ENCODE data around the gene TMA16. TPM values are rescaled to one million over a fixed set of nuclear protein-coding genes. Genes with fewer than 3 reads are reported as not detected.

The TMA16 gene
- total and polyA plus RNA-seq, 2 of the 13 experiments (the other 11 are each of a cell fraction or from before 2014, with no cell fraction given) = 8.1 to 52.5 TPM

DNA sequence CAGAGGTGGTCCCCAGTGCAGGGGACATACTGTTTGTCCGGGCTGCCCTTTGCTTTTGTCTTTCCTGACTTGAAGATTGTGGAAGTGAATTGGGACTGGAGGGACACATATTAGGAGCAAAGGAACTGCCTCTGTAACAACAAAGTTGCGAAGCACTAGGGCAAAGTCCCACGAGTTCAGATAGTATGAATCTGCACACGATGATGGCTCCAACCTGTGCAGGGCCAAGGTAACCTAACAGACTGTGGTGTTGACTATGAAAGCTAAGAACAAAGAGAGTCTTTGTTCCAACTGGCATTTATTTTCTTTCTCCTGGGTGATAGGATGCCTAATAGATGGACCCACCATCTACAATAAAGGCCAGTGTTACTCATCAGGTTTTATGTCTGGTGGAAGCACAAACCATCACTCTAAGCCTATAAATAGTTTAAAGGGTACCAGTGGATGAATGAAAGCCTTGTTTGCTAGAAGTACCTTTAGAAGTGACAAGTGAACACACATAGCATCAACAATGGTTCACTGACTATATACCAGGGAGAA lies 71.8 kb downstream of the TMA16 start (continued):
- TF ChIP-seq, protein P1, sequence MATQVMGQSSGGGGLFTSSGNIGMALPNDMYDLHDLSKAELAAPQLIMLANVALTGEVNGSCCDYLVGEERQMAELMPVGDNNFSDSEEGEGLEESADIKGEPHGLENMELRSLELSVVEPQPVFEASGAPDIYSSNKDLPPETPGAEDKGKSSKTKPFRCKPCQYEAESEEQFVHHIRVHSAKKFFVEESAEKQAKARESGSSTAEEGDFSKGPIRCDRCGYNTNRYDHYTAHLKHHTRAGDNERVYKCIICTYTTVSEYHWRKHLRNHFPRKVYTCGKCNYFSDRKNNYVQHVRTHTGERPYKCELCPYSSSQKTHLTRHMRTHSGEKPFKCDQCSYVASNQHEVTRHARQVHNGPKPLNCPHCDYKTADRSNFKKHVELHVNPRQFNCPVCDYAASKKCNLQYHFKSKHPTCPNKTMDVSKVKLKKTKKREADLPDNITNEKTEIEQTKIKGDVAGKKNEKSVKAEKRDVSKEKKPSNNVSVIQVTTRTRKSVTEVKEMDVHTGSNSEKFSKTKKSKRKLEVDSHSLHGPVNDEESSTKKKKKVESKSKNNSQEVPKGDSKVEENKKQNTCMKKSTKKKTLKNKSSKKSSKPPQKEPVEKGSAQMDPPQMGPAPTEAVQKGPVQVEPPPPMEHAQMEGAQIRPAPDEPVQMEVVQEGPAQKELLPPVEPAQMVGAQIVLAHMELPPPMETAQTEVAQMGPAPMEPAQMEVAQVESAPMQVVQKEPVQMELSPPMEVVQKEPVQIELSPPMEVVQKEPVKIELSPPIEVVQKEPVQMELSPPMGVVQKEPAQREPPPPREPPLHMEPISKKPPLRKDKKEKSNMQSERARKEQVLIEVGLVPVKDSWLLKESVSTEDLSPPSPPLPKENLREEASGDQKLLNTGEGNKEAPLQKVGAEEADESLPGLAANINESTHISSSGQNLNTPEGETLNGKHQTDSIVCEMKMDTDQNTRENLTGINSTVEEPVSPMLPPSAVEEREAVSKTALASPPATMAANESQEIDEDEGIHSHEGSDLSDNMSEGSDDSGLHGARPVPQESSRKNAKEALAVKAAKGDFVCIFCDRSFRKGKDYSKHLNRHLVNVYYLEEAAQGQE (IDR thresholded peaks at IDR 0.05; ENCODE audit: borderline replicate concordance in 1 of 2, low read depth in 1 of 2, low read length in 2 of 2) = no peak
- TF ChIP-seq SOX13 (IDR thresholded peaks at IDR 0.05) = no peak
- peak in 1 of 2 experiments; percentile 55; a peak in 2 of 4 replicates for TF ChIP-seq SOX13 (CRISPR knock-in tag; conservative IDR thresholded peaks at IDR 0.05 in 1 of 2, IDR thresholded peaks at IDR 0.05 in 1 of 2)
- no peak for TF ChIP-seq ZNF337 (CRISPR knock-in tag; IDR thresholded peaks at IDR 0.05; ENCODE audit: borderline replicate concordance, low read depth)
- TF ChIP-seq ATAD3A (CRISPR knock-in tag; IDR thresholded peaks at IDR 0.05) = no peak
- TF ChIP-seq, protein P2, sequence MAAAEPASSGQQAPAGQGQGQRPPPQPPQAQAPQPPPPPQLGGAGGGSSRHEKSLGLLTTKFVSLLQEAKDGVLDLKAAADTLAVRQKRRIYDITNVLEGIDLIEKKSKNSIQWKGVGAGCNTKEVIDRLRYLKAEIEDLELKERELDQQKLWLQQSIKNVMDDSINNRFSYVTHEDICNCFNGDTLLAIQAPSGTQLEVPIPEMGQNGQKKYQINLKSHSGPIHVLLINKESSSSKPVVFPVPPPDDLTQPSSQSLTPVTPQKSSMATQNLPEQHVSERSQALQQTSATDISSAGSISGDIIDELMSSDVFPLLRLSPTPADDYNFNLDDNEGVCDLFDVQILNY (CRISPR knock-in tag; conservative IDR thresholded peaks at IDR 0.05) = no peak
- no peak for TF ChIP-seq ZNF260 (CRISPR knock-in tag; IDR thresholded peaks at IDR 0.05; ENCODE audit: borderline replicate concordance, low read depth)
- TF ChIP-seq SMYD3 (CRISPR knock-in tag; IDR thresholded peaks at IDR 0.05) = no peak
- TF ChIP-seq ZNF569 (CRISPR knock-in tag; IDR thresholded peaks at IDR 0.05; ENCODE audit: borderline replicate concordance) = no peak
- TF ChIP-seq ZNF343 (CRISPR knock-in tag; IDR thresholded peaks at IDR 0.05) = 0 out of 2 replicates have a peak, but pooled peaks have one; percentile 82
- no peak for TF ChIP-seq ISL2 (CRISPR knock-in tag; IDR thresholded peaks at IDR 0.05)
- TF ChIP-seq GATAD2A (CRISPR knock-in tag; IDR thresholded peaks at IDR 0.05) = 0 out of 2 replicates have a peak, but pooled peaks have one; percentile 19
- TF ChIP-seq ZFAT (CRISPR knock-in tag; conservative IDR thresholded peaks at IDR 0.05) = no peak
- TF ChIP-seq SOX5 (CRISPR knock-in tag; IDR thresholded peaks at IDR 0.05; ENCODE audit: borderline replicate concordance) = peak; percentile 63; the same call in 1 of the 2 replicates
- TF ChIP-seq, protein P3, sequence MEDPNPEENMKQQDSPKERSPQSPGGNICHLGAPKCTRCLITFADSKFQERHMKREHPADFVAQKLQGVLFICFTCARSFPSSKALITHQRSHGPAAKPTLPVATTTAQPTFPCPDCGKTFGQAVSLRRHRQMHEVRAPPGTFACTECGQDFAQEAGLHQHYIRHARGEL (CRISPR knock-in tag; IDR thresholded peaks at IDR 0.05) = no peak
- TF ChIP-seq, protein P4, sequence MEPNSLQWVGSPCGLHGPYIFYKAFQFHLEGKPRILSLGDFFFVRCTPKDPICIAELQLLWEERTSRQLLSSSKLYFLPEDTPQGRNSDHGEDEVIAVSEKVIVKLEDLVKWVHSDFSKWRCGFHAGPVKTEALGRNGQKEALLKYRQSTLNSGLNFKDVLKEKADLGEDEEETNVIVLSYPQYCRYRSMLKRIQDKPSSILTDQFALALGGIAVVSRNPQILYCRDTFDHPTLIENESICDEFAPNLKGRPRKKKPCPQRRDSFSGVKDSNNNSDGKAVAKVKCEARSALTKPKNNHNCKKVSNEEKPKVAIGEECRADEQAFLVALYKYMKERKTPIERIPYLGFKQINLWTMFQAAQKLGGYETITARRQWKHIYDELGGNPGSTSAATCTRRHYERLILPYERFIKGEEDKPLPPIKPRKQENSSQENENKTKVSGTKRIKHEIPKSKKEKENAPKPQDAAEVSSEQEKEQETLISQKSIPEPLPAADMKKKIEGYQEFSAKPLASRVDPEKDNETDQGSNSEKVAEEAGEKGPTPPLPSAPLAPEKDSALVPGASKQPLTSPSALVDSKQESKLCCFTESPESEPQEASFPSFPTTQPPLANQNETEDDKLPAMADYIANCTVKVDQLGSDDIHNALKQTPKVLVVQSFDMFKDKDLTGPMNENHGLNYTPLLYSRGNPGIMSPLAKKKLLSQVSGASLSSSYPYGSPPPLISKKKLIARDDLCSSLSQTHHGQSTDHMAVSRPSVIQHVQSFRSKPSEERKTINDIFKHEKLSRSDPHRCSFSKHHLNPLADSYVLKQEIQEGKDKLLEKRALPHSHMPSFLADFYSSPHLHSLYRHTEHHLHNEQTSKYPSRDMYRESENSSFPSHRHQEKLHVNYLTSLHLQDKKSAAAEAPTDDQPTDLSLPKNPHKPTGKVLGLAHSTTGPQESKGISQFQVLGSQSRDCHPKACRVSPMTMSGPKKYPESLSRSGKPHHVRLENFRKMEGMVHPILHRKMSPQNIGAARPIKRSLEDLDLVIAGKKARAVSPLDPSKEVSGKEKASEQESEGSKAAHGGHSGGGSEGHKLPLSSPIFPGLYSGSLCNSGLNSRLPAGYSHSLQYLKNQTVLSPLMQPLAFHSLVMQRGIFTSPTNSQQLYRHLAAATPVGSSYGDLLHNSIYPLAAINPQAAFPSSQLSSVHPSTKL (CRISPR knock-in tag; IDR thresholded peaks at IDR 0.05) = peak; percentile 34; the same call in 1 of the 2 replicates
- no peak for TF ChIP-seq U2AF1 (optimal IDR thresholded peaks at IDR 0.05; ENCODE audit: low read depth, low read length)
- no peak for TF ChIP-seq NR2F2 (IDR thresholded peaks at IDR 0.05; ENCODE audit: borderline replicate concordance, low read depth)
- TF ChIP-seq ZNF234 (CRISPR knock-in tag; conservative IDR thresholded peaks at IDR 0.05) = no peak

Measured in HepG2 (cell line).